Esophagus squamous epithelium (tissue), 5 donors: ENCODE measurements around the gene OR1S2. TPM values are rescaled to one million over a fixed set of nuclear protein-coding genes. Genes with fewer than 3 reads are reported as not detected.

Experiments
- DNase-seq: peaks from one replicate; lab custom pipeline; 2025; lab: John Stamatoyannopoulos, UW
- H3K27ac ChIP-seq, 4 donors: fragments of 200-600 bp; sonication (generic); one replicate each; pipeline ENCODE4 v1.5.1; 2016 to 2019; ENCODE audit warnings: mild to moderate bottlenecking in 1 of 4
- H3K27me3 ChIP-seq, 4 donors: fragments of 200-600 bp; sonication (generic); 1 replicate in 3 of 4; 2 replicates in 1 of 4; pipeline versions ENCODE4 v1.5.1 to v1.6.0; 2017 to 2021; ENCODE audit warnings: antibody characterized with exemption in 1 of 4
- H3K36me3 ChIP-seq, 3 donors: fragments of 200-600 bp; sonication (generic); one replicate each; pipeline ENCODE4 v1.5.1; 2016 to 2019
- H3K4me1 ChIP-seq, 3 donors: fragments of 200-600 bp; sonication (generic); one replicate each; pipeline ENCODE4 v1.5.1; 2017 to 2019
- H3K4me3 ChIP-seq, 4 donors: fragments of 200-600 bp; sonication (generic); 1 replicate in 3 of 4; 2 replicates in 1 of 4; pipeline ENCODE4 v1.5.1; 2016 to 2019; ENCODE audit warnings: mild to moderate bottlenecking in 2 of 4, moderate library complexity in 1 of 4
- H3K9me3 ChIP-seq, 3 donors: fragments of 200-600 bp; sonication (generic); one replicate each; pipeline ENCODE4 v1.5.1; 2016 to 2019
- CTCF ChIP-seq, 6 experiments: fragments of 450-650 bp in 4 of 6; fragments of 200-600 bp in 2 of 6; sonication (generic) in 2 of 6; IDR thresholded peaks; one replicate each; pipeline ENCODE4 v1.5.1; 2016 to 2019; ENCODE audit warnings: antibody characterized with exemption in 6 of 6, mild to moderate bottlenecking in 4 of 6, moderate library complexity in 4 of 6
- POLR2A ChIP-seq, 4 donors: fragments of 450-650 bp; IDR thresholded peaks; one replicate each; pipeline ENCODE4 v1.6.1; 2017; ENCODE audit warnings: antibody characterized with exemption in 4 of 4, mild to moderate bottlenecking in 4 of 4, moderate library complexity in 3 of 4
- WGBS, 2 donors: methylation state at CpG; one replicate each; pipeline ENCODE4 v1.1.5; 2018; 5-methylcytosine and 5-hydroxymethylcytosine counted together
- intact Hi-C: fragments of 100-400 bp; cut with DNase I; formaldehyde crosslinking; loops from one replicate; pipeline ENCODE4 v1.15.0; 2022
- total RNA-seq, 4 donors: library from RNA; depleted of rRNA; stranded (reverse); fragments of >200 nt; gene quantifications; one replicate each; pipeline ENCODE4 v1.1.0, GENCODE V29; 2016
- donor health status: DM: yes; HTN: yes; CAD: no.

Gene OR1S2
- total RNA-seq, 4 donors from 2014 or later, result not detected

- TF ChIP-seq POLR2A (IDR thresholded peaks at IDR 0.05), result no peak
- TF ChIP-seq CTCF (IDR thresholded peaks at IDR 0.05), result no peak
- no peaks in the 10 kb centered on the region for H3K36me3 ChIP-seq
Observed at GRCh38 chr11:58186938-58187337, 17.0 kb downstream of the OR1S2 start.

GRCh38 chr11:58179648-58180047 is 24.3 kb downstream of the OR1S2 start:
- intact Hi-C loops, result no loop called here
- Histone ChIP-seq H3K4me3 (no peak overlapping the region), H3K9me3 (no peaks in the 10 kb centered on the region), H3K4me1 (no peaks in the 10 kb centered on the region), H3K36me3 (no peaks in the 10 kb centered on the region), H3K27me3 (no peaks in the 10 kb centered on the region), H3K27ac (no peak overlapping the region)
- no peak for DNase-seq
- WGBS, 2 donors, result 59 to 74% methylated on average over 6 to 7 of the region's 7 CpGs
- TF ChIP-seq CTCF (IDR thresholded peaks at IDR 0.05), result no peak
- TF ChIP-seq POLR2A (IDR thresholded peaks at IDR 0.05), result no peak

More at GRCh38 chr11:58186938-58187337, 17.0 kb downstream of the OR1S2 start:
- Histone ChIP-seq H3K4me3 (no peak overlapping the region), H3K9me3 (no peaks in the 10 kb centered on the region), H3K27me3 (no peaks in the 10 kb centered on the region), H3K27ac (no peak overlapping the region), H3K4me1 (no peaks in the 10 kb centered on the region)
- 86 to 95% methylated on average over 4 of the region's 4 CpGs for WGBS, 2 donors
- no peak for DNase-seq
- intact Hi-C loops, result no loop called here

- no peaks in the 10 kb centered on the region for H3K9me3 ChIP-seq
- 80 to 82% methylated on average over 6 of the region's 6 CpGs for WGBS, 2 donors
- no peak overlapping the region for H3K27ac ChIP-seq
- TF ChIP-seq POLR2A (IDR thresholded peaks at IDR 0.05), result no peak
- TF ChIP-seq CTCF (IDR thresholded peaks at IDR 0.05), result no peak
- H3K36me3 ChIP-seq, result no peaks in the 10 kb centered on the region
- H3K4me3 ChIP-seq, result no peak overlapping the region
- intact Hi-C loops, result no loop called here
- no peak for DNase-seq
- H3K27me3 ChIP-seq, result no peaks in the 10 kb centered on the region
- no peaks in the 10 kb centered on the region for H3K4me1 ChIP-seq
Observed at GRCh38 chr11:58178444-58178843, 25.5 kb downstream of the OR1S2 start.

- H3K4me3 ChIP-seq, result no peak overlapping the region
- no peak overlapping the region for H3K27ac ChIP-seq
- WGBS, 2 donors, result 71 to 80% methylated on average over 5 of the region's 5 CpGs
- no peaks in the 10 kb centered on the region for H3K4me1 ChIP-seq
- H3K27me3 ChIP-seq, result no peaks in the 10 kb centered on the region
- no peaks in the 10 kb centered on the region for H3K36me3 ChIP-seq
- intact Hi-C loops, result no loop called here
- no peak for DNase-seq
- H3K9me3 ChIP-seq, result no peaks in the 10 kb centered on the region
- TF ChIP-seq CTCF (IDR thresholded peaks at IDR 0.05), result no peak
- no peak for TF ChIP-seq POLR2A (IDR thresholded peaks at IDR 0.05)
Observed at GRCh38 chr11:58177409-58178054, 26.4 kb downstream of the OR1S2 start.

DNA sequence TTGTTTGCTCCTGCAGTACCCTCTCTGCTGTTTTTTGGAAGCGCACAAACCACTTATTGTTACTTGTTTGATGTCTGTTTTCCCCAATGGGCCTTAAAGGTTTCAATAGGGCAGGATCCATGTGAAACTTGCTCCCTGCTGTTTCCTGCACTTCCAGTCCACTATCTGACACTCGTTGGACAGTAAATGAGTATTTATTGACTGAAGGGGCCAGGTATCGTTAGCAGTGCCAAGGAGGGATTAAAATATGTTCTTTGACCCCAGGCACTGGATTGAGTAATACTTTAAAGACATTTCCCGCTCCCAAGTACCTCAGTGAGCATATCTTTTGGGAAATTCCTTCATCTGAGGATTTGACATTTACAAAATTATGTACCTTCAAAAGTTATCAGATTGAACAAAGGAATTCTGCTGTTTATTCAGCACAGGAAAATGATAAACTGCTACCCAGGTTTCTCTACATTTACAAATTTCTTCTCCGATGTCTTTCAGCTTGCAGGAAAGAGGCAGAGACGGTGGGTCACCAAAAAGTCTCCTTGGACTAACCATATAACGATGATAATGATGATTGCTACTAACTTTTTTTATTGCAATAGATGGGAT is 38.3 kb downstream of the OR1S2 start:
- H3K27me3 ChIP-seq, result no peaks in the 10 kb centered on the region
- peak overlapping the region in 1 of 4 donors; percentile 37 for H3K27ac ChIP-seq
- intact Hi-C loops, result no loop called here
- no peak for DNase-seq
- H3K4me1 ChIP-seq, result peaks cover 0 to 28% (median 2%) of the 10 kb centered on the region in 3 donors
- no peaks in the 10 kb centered on the region for H3K9me3 ChIP-seq
- H3K4me3 ChIP-seq, result no peak overlapping the region
- H3K36me3 ChIP-seq, result no peaks in the 10 kb centered on the region
- TF ChIP-seq CTCF (IDR thresholded peaks at IDR 0.05) (no peak), POLR2A (IDR thresholded peaks at IDR 0.05) (no peak)
- 43 to 64% methylated on average over 7 of the region's 7 CpGs for WGBS, 2 donors
